SJCRH30 (cell line): ENCODE measurements around the gene PLAGL1. TPM values are rescaled to one million over a fixed set of nuclear protein-coding genes. Genes with fewer than 3 reads are reported as not detected.
"Not testable (repeated sequence)": the region's sequence is repeated elsewhere in the genome, so short reads cannot be mapped to it uniquely, and the experiment has no call there.

ENCODE experiments used
- DNase-seq, 2 experiments: peaks; one replicate each; pipeline ENCODE4 v3.0.0-alpha.2; 2015 to 2020
- H3K27ac ChIP-seq: fragments of 250-450 bp; sonication (Bioruptor Pico); 2 replicates; pipeline ENCODE4 v1.5.1; 2020; ENCODE audit warnings: mild to moderate bottlenecking, moderate library complexity
- H3K27me3 ChIP-seq: fragments of 250-450 bp; sonication (Bioruptor Pico); 2 replicates; pipeline ENCODE4 v1.5.1; 2020; ENCODE audit warnings: mild to moderate bottlenecking, moderate library complexity
- H3K36me3 ChIP-seq: fragments of 250-450 bp; sonication (Bioruptor Pico); 2 replicates; pipeline ENCODE4 v1.5.1; 2020; ENCODE audit warnings: mild to moderate bottlenecking, moderate library complexity
- H3K4me1 ChIP-seq: fragments of 250-450 bp; sonication (Bioruptor Pico); 2 replicates; pipeline ENCODE4 v1.5.1; 2020; ENCODE audit warnings: mild to moderate bottlenecking, moderate library complexity
- H3K4me3 ChIP-seq: fragments of 250-450 bp; sonication (Bioruptor Pico); 2 replicates; pipeline ENCODE4 v1.5.1; 2020; ENCODE audit warnings: mild to moderate bottlenecking, moderate library complexity
- H3K9me3 ChIP-seq: fragments of 250-450 bp; sonication (Bioruptor Pico); replicated peaks from 2 replicates; pipeline ENCODE4 v1.5.1; 2020; ENCODE audit warnings: mild to moderate bottlenecking, moderate library complexity
- total RNA-seq: library from RNA; depleted of rRNA; stranded (reverse); fragments of >200 nt; shearing (Covaris generic); gene quantifications from 2 replicates; pipeline ENCODE4 v1.2.3, GENCODE V29; 2014

PLAGL1 gene
- total RNA-seq, 1 experiment from 2014 or later = 77.2 TPM

DNA sequence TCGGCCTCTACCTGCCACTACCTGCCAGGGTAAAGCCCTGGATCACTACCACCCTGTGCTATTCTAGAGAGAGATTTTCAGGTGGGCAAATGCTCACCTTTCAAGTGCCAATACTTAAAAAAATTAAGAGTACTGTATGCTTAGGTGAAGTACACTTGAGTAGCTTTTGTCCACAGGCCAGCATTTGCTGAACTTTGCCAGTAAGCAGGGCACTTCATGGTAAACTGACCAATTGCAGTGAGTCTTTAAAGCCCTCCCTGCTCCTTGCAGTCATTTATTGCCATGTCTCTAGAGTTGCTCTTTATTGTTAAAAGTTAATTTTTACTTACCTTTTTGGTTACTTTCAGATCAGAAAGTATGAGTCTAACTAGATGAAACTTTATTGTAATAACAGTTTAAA lies 58.5 kb downstream of the PLAGL1 start:
- H3K27me3 ChIP-seq = no peaks in the 10 kb centered on the region
- H3K9me3 ChIP-seq = no peaks in the 10 kb centered on the region; the same call in 1 of the 2 replicates
- no peak for DNase-seq
- H3K4me1 ChIP-seq = no peaks in the 10 kb centered on the region
- peaks cover 14% of the 10 kb centered on the region for H3K36me3 ChIP-seq
- no peak overlapping the region for H3K4me3 ChIP-seq
- H3K27ac ChIP-seq = no peak overlapping the region

- peaks cover 14% of the 10 kb centered on the region for H3K36me3 ChIP-seq
Observed at GRCh38 chr6:143948208-143948607, 59.9 kb downstream of the PLAGL1 start.

GRCh38 chr6:143941852-143942627 lies 66.0 kb downstream of the PLAGL1 start:
- H3K4me3 ChIP-seq = no peak overlapping the region
- peaks cover 2% of the 10 kb centered on the region; the same call in 1 of the 2 replicates for H3K9me3 ChIP-seq
- H3K27ac ChIP-seq = no peak overlapping the region
- no peaks in the 10 kb centered on the region for H3K27me3 ChIP-seq
- H3K36me3 ChIP-seq = peaks cover under 1% of the 10 kb centered on the region
- no peaks in the 10 kb centered on the region for H3K4me1 ChIP-seq
- DNase-seq = peak; percentile 74 to 75

More at GRCh38 chr6:143948208-143948607, 59.9 kb downstream of the PLAGL1 start:
- Histone ChIP-seq H3K27me3 (no peaks in the 10 kb centered on the region), H3K9me3 (no peaks in the 10 kb centered on the region; the same call in 1 of the 2 replicates), H3K27ac (no peak overlapping the region), H3K4me1 (no peaks in the 10 kb centered on the region), H3K4me3 (no peak overlapping the region)
- DNase-seq = no peak

GRCh38 chr6:143940011-143940597 lies 68.0 kb downstream of the PLAGL1 start:
- no peak overlapping the region for H3K27ac ChIP-seq
- H3K27me3 ChIP-seq = no peaks in the 10 kb centered on the region
- no peaks in the 10 kb centered on the region for H3K36me3 ChIP-seq
- H3K4me3 ChIP-seq = no peak overlapping the region
- H3K9me3 ChIP-seq = 0 out of 2 replicates have a peak, but pooled peaks cover 2% of the 10 kb centered on the region
- H3K4me1 ChIP-seq = no peaks in the 10 kb centered on the region
- DNase-seq = peak; percentile 52 to 83

DNA sequence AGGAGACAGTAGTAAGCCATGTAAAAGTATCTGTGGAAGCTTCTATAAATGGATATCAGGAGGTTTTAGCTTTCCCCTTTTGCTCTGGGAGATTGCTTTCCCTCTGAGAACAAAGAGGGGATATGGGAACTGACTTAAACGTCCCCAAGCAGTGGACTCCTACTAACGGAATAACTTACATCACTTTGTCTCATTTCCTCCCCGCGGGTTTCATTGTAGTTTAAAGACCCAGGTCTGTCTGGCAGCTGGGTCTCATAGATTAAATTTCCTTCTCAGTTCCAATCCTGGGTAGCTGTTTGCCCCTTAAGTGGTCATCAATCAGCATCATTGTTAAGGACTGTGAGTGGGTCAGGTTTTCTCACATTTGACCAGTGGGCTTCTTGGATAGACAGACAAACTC lies 68.7 kb downstream of the PLAGL1 start:
- Histone ChIP-seq H3K27ac (no peak overlapping the region), H3K4me1 (no peaks in the 10 kb centered on the region), H3K9me3 (0 out of 2 replicates have a peak, but pooled peaks cover 2% of the 10 kb centered on the region), H3K4me3 (no peak overlapping the region), H3K36me3 (no peaks in the 10 kb centered on the region), H3K27me3 (no peaks in the 10 kb centered on the region)
- DNase-seq = no peak

DNA sequence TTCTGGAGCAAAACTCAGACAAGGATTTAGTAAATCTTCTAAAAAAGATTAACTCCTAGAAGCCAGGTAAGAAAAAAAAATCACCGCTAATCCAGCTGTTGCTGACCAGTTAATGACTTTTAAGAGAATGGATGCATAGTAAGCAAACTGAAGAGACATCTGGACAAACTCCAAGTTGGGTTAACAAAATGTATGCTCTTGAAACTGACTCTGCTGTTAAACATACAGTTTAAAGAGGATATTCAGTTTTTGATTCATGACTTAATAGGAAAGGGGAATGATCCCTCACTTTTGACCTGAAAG lies 70.4 kb downstream of the PLAGL1 start:
- H3K27me3 ChIP-seq = no peaks in the 10 kb centered on the region
- no peak for DNase-seq
- H3K4me3 ChIP-seq = no peak overlapping the region
- no peaks in the 10 kb centered on the region for H3K4me1 ChIP-seq
- H3K9me3 ChIP-seq = peaks cover 2% of the 10 kb centered on the region; the same call in 1 of the 2 replicates
- no peak overlapping the region for H3K27ac ChIP-seq
- H3K36me3 ChIP-seq = no peaks in the 10 kb centered on the region

GRCh38 chr6:143936778-143937667 lies 71.0 kb downstream of the PLAGL1 start:
- H3K9me3 ChIP-seq = peaks cover 2% of the 10 kb centered on the region; the same call in 1 of the 2 replicates
- DNase-seq = no peak
- no peaks in the 10 kb centered on the region for H3K4me1 ChIP-seq
- no peak overlapping the region for H3K4me3 ChIP-seq
- no peak overlapping the region for H3K27ac ChIP-seq
- H3K27me3 ChIP-seq = no peaks in the 10 kb centered on the region
- no peaks in the 10 kb centered on the region for H3K36me3 ChIP-seq

DNA sequence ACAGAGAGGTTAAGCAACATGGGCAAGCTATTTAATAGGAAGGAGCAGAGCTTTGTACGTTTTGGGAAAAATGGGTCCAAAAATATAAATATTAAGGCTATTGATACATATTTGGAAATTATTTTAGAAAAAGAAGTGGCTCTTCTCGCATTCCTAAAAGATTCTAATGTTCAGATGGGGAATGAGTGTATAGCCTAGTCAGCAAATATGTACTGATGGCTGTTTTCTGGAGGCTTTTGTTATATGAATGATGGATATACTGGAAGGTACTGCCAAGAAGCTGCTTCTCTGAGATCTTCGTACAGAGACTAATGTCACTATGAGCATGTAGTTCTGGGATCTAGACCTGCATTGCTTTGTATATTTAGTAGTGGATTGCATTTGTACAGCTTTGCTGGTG lies 71.7 kb downstream of the PLAGL1 start:
- Histone ChIP-seq H3K9me3 (peaks cover 4% of the 10 kb centered on the region; the same call in 1 of the 2 replicates), H3K27ac (no peak overlapping the region), H3K4me1 (no peaks in the 10 kb centered on the region), H3K27me3 (no peaks in the 10 kb centered on the region), H3K4me3 (no peak overlapping the region), H3K36me3 (no peaks in the 10 kb centered on the region)
- no peak for DNase-seq

- H3K27ac ChIP-seq = no peak overlapping the region
- H3K27me3 ChIP-seq = no peaks in the 10 kb centered on the region
- H3K9me3 ChIP-seq = peaks cover 5% of the 10 kb centered on the region; the same call in 1 of the 2 replicates
- no peaks in the 10 kb centered on the region for H3K36me3 ChIP-seq
- H3K4me1 ChIP-seq = no peaks in the 10 kb centered on the region
- DNase-seq = no peak
- no peak overlapping the region for H3K4me3 ChIP-seq
Observed at GRCh38 chr6:143934867-143935266, 73.2 kb downstream of the PLAGL1 start.

GRCh38 chr6:143934331-143934730 lies 73.7 kb downstream of the PLAGL1 start:
- H3K4me1 ChIP-seq = no peaks in the 10 kb centered on the region
- peaks cover 5% of the 10 kb centered on the region; the same call in 1 of the 2 replicates for H3K9me3 ChIP-seq
- H3K4me3 ChIP-seq = no peak overlapping the region
- H3K36me3 ChIP-seq = no peaks in the 10 kb centered on the region
- no peak overlapping the region for H3K27ac ChIP-seq
- DNase-seq = no peak
- H3K27me3 ChIP-seq = no peaks in the 10 kb centered on the region

DNA sequence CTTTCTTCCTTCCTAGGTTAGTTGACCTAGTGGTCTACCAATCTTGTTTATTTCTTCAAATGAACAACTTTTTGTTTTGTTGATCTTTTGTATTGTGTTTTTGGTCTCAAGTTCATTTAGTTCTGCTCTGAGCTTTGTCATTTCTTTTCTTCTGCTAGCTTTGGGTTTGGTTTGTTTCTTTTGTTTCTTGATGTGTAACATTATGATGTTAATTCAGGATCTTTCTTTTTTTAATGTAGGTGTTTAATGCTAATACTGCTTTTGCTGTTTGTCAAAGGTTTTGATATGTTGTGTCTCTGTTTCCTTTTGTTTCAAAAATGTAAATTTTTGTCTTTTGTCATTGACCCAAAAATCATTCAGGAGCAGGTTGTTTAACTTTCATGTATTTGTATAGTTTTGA lies 78.1 kb downstream of the PLAGL1 start:
- Histone ChIP-seq H3K4me3 (no peak overlapping the region), H3K9me3 (peaks cover 3% of the 10 kb centered on the region; the same call in 1 of the 2 replicates), H3K27ac (no peak overlapping the region), H3K27me3 (no peaks in the 10 kb centered on the region), H3K36me3 (no peaks in the 10 kb centered on the region), H3K4me1 (no peaks in the 10 kb centered on the region)
- DNase-seq = no peak

DNA sequence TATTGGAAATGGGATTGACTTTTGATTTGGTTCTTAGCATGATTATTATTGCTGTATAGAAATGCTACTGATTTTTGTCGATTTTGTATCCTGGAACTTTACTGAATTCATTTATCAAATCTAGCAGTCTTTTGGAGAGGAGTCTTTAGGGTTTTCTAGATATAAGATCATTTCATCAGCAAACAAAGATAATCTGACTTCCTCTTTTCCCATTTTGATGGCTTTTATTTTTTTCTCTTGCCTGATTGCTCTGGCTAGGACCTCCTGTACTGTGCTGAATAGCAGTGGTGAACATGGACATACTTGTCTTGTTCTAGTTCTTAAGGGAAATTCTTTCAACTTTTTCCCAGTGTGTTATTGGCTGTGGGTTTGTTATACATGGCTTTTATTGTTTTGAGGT lies 79.2 kb downstream of the PLAGL1 start:
- Histone ChIP-seq H3K4me3 (no peak overlapping the region), H3K27ac (no peak overlapping the region), H3K36me3 (no peaks in the 10 kb centered on the region), H3K9me3 (peaks cover 3% of the 10 kb centered on the region; the same call in 1 of the 2 replicates), H3K4me1 (no peaks in the 10 kb centered on the region), H3K27me3 (no peaks in the 10 kb centered on the region)
- no peak for DNase-seq

DNA sequence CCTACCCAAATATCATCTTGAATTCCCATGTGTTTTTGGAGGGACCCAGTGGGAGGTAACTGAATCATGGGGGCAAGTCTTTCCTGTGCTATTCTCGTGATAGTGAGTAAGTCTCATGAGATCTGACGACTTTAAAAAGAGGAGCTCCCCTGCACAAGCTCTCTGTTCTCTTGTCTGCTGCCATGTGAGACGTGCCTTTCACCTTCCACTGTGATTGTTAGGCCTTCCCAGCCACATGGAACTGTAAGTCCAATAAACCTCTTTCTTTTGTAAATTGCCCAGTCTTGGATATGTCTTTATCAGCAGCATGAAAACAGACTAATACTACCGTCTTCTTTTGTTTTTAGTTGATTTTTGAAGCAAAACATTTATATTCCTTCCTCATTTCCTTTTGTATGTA lies 91.0 kb downstream of the PLAGL1 start:
- H3K4me3 ChIP-seq, DNase-seq, H3K27ac ChIP-seq, H3K9me3 ChIP-seq, H3K27me3 ChIP-seq, H3K36me3 ChIP-seq, H3K4me1 ChIP-seq: not testable (repeated sequence)

DNA sequence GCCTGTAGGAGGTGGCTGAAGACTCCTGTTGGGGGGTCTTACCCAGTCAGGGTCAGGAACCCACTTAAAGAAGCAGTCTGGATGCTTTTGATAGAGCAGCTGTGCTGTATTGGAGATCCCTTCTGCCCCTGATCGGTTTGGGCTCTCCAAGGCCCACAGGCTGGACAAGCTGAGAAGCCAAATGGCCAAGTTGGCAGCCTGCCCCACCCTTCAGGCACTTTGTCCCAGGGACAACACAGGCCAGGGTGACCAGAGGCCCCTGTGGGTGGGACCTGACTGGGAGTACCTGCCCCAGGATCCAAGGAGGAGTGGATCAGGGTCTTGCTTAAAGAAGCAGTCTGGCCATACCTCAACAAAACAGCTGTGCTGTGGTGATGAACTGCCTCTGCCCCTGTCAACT lies 95.4 kb downstream of the PLAGL1 start:
- H3K9me3 ChIP-seq = peaks cover 4% of the 10 kb centered on the region; the same call in 1 of the 2 replicates
- no peaks in the 10 kb centered on the region for H3K36me3 ChIP-seq
- no peaks in the 10 kb centered on the region for H3K4me1 ChIP-seq
- DNase-seq = no peak
- no peak overlapping the region for H3K4me3 ChIP-seq
- H3K27me3 ChIP-seq = no peaks in the 10 kb centered on the region
- H3K27ac ChIP-seq = no peak overlapping the region

DNA sequence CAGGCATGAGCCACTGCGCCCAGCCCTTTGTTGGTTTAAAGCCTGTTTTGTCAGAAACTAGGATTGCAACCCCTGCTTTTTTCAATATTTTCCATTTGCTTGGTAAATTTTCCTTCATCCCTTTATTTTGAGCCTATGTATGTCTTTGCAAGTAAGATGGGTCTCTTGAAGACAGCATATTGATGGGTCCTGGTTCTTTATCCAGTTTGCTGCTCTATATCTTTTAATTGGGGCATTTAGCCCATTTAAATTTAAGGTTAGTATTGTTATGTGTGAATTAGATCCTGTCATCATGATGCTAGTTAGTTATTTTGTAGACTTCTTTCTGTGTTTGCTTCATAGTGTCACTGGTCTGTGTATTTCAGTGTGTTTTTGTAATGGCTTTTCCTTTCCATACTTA lies 97.0 kb downstream of the PLAGL1 start:
- H3K4me3 ChIP-seq = no peak overlapping the region
- H3K9me3 ChIP-seq = peaks cover 4% of the 10 kb centered on the region; the same call in 1 of the 2 replicates
- H3K36me3 ChIP-seq = no peaks in the 10 kb centered on the region
- DNase-seq = no peak
- no peak overlapping the region for H3K27ac ChIP-seq
- no peaks in the 10 kb centered on the region for H3K27me3 ChIP-seq
- no peaks in the 10 kb centered on the region for H3K4me1 ChIP-seq
